ENCODE results near the gene ATP13A2. TPM values are rescaled to one million over a fixed set of nuclear protein-coding genes. Genes with fewer than 3 reads are reported as not detected.

Gene ATP13A2
- total RNA-seq = 10 to 100 TPM; 58.0 to 58.3 TPM

GRCh38 chr1:17011439-17012307, at the start of gene ATP13A2:
TSS of gene ATP13A2 (minus strand) at chr1:17011928. CDS start at chr1:17011738, 190 bp downstream.

GRCh38 chr1:17053685-17054410, 42.1 kb upstream of the ATP13A2 start, which contains the start of gene SDHB:
TSS of gene SDHB (minus strand) at chr1:17054032. CDS start at chr1:17054019, 13 bp downstream.

GRCh38 chr1:16980473-16981268, 31.1 kb downstream of the ATP13A2 start, which contains the start of gene MFAP2:
TSS of gene MFAP2 (minus strand) at chr1:16980620. CDS start at chr1:16978273, 2,347 bp downstream.

Other genes with a start within 250 kb of the ATP13A2 start
- gene RNU1-2, start 115.9 kb downstream of the ATP13A2 start, total RNA-seq = 1,000 to 10,000 TPM; 1,658 to 2,872 TPM
- gene CROCC, start 90.0 kb downstream of the ATP13A2 start, total RNA-seq = 10 to 100 TPM; 27.4 to 32.1 TPM
- not detected for gene MFAP2, start 31.3 kb downstream of the ATP13A2 start, total RNA-seq
- gene SDHB, start 42.1 kb upstream of the ATP13A2 start, total RNA-seq = 10 to 100 TPM; 65.2 to 67.0 TPM
- gene PADI2, start 107.5 kb upstream of the ATP13A2 start, total RNA-seq = not detected
- not detected for gene PADI1, start 193.2 kb upstream of the ATP13A2 start, total RNA-seq
- gene PADI3, start 237.2 kb upstream of the ATP13A2 start, total RNA-seq = not detected

Measured in activated naive CD4-positive, alpha-beta T cell treated with anti-CD3 and anti-CD28 coated beads, Interleukin-2, amount 10 ng/mL, durations not matched to agents 5 hours and 36 hours (primary cell).